Activated CD8-positive, alpha-beta T cell treated with anti-CD3 and anti-CD28 coated beads for 36 hours (primary cell): Measurements from ENCODE around the gene LUC7L. TPM values are rescaled to one million over a fixed set of nuclear protein-coding genes. Genes with fewer than 3 reads are reported as not detected.
"Not testable (repeated sequence)": the region's sequence is repeated elsewhere in the genome, so short reads cannot be mapped to it uniquely, and the experiment has no call there.

Experiments used
- ATAC-seq: fragments of 200-7000 bp; cut with Tn5 transposase; one replicate; pipeline ENCODE4 v1.10.0; 2021; ENCODE audit warnings: mild to moderate bottlenecking, moderate library complexity
- CTCF ChIA-PET: fragments of 350-600 bp; sonication (Branson Sonifier 250); formaldehyde crosslinking; loops from one replicate; lab custom pipeline; 2021; ENCODE audit warnings: antibody characterized with exemption; lab: Charles Lee
- POLR2A ChIA-PET: fragments of 350-600 bp; sonication (Branson Sonifier 250); formaldehyde crosslinking; loops from one replicate; lab custom pipeline; 2021; ENCODE audit warnings: antibody characterized with exemption; lab: Charles Lee
- DNase-seq: peaks from one replicate; pipeline ENCODE4 v3.0.0-alpha.2; 2020
- H3K27ac Mint-ChIP-seq: one replicate; pipeline ENCODE4 v1.8.0; 2021; ENCODE audit warnings: mild to moderate bottlenecking, mixed read lengths
- H3K27me3 Mint-ChIP-seq: one replicate; pipeline ENCODE4 v1.8.0; 2021; ENCODE audit warnings: mixed read lengths
- H3K36me3 Mint-ChIP-seq: one replicate; pipeline ENCODE4 v1.8.0; 2021; ENCODE audit warnings: low read depth, mixed read lengths
- H3K4me1 Mint-ChIP-seq: one replicate; pipeline ENCODE4 v1.8.0; 2021; ENCODE audit warnings: low read depth, mixed read lengths
- H3K4me3 Mint-ChIP-seq: one replicate; pipeline ENCODE4 v1.8.0; 2021; ENCODE audit warnings: mild to moderate bottlenecking, moderate library complexity, mixed read lengths
- H3K9me3 Mint-ChIP-seq: one replicate; pipeline ENCODE4 v1.8.0; 2021; ENCODE audit warnings: mixed read lengths
- intact Hi-C: fragments of 100-400 bp; cut with micrococcal nuclease; formaldehyde crosslinking; loops from one replicate; pipeline ENCODE4 v1.10.0; 2022
- total RNA-seq, 2 experiments: library from RNA; stranded (reverse); gene quantifications; one replicate each; pipeline ENCODE4 v1.2.3, GENCODE V29; 2021
- TF ChIP-seq, protein P1 (sequence below): fragments of 200-600 bp; IDR thresholded peaks from one replicate; pipeline ENCODE4 v1.8.0; 2022; ENCODE audit warnings: antibody characterized with exemption, mild to moderate bottlenecking

Gene LUC7L
- total RNA-seq, 2 experiments from 2014 or later = 68.0 to 72.8 TPM

DNA sequence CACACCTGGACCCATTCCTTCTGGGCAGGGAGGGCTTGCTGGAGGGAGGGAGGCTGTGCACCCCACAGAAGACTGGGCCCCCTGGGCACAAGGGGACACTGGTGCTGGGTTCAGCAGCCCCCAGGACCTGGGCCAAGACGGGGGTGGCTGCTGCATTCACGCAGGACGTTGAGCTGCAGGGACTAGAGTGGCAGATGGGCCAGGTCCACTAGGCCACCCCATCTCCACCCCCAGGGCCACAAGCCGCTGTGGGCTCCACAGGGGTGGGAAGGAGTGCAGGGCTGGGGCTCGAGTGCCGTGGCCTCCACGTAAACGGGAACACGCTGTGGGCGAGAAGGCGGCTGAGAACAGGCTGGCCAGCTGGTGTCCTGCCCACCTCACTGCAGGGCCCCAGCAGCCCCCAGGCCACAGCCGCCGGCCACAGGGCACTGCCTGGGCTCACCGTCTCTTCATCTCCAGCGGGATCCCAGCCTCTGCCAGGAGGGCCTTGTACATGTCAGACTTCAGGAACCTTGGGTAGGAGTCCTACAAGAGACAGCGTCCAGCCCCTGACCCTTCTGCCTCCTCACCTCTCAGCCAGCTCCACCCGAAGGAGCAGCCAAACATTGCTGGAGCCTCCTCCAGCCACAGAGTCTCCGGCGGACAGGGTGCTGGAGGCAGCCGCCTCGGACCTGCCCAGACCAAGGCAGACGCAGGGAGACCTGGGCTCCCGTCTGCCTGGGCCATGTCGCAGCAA, 40.0 kb upstream of the LUC7L start:
- ATAC-seq (no peak), DNase-seq (no peak)
- intact Hi-C loops = no loop called here
- no peak overlapping the region for H3K27ac Mint-ChIP-seq
- CTCF ChIA-PET = no interaction called here
- H3K4me1 Mint-ChIP-seq = no peaks in the 10 kb centered on the region
- TF ChIP-seq, protein P1, sequence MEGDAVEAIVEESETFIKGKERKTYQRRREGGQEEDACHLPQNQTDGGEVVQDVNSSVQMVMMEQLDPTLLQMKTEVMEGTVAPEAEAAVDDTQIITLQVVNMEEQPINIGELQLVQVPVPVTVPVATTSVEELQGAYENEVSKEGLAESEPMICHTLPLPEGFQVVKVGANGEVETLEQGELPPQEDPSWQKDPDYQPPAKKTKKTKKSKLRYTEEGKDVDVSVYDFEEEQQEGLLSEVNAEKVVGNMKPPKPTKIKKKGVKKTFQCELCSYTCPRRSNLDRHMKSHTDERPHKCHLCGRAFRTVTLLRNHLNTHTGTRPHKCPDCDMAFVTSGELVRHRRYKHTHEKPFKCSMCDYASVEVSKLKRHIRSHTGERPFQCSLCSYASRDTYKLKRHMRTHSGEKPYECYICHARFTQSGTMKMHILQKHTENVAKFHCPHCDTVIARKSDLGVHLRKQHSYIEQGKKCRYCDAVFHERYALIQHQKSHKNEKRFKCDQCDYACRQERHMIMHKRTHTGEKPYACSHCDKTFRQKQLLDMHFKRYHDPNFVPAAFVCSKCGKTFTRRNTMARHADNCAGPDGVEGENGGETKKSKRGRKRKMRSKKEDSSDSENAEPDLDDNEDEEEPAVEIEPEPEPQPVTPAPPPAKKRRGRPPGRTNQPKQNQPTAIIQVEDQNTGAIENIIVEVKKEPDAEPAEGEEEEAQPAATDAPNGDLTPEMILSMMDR = no peak
- H3K27me3 Mint-ChIP-seq = peaks cover 2% of the 10 kb centered on the region
- H3K36me3 Mint-ChIP-seq = no peaks in the 10 kb centered on the region
- H3K4me3 Mint-ChIP-seq = no peak overlapping the region
- H3K9me3 Mint-ChIP-seq = no peaks in the 10 kb centered on the region
- POLR2A ChIA-PET = interaction anchor here (1.1 kb wide), 1 partner anchor 40 kb away, joined by 3 read pairs; no protein-coding TSS in a partner anchor

DNA sequence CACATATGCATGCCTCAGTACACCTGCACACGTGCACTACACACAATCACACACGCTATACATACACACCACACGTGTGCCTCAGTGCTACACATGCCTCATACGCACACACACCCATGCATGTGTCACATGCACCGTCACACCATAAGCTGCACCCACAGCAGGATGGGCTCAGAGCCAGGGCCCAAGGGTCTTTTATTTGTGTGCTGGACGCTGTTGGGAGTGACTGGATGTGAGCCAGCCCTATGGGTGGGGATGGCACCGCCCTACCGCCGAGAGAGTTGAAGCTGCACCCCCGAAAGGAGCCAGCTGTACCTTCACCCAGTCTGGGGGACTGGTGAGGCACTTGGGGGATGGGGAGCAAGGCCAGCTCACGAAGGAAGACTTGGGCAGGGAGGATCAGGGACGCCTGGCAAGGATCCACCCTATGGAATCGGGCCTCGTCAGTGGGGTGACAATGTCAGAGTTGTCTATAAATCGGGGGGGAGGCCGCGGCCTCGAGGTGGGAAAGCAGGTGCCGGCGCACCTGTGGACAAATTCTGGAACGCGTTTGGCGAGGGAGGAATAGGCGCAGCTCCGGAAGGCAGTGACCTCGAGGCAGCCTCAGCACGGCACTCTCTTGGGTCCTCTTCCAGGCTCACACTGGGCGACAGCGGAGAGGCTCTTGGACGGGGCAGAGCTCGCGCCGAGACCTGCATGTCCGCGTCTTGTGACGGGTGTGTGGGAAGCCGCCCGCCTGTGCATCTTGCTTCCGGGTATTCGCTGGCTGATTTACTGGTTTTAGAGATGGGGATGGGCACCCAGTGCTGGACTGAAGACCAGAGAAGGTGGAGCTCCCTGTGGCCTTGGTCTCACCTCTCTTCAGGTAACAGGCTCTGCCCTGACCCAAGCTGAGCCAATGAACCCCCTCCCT, 39.1 kb upstream of the LUC7L start:
- DNase-seq = no peak
- Mint-ChIP-seq H3K9me3 (no peaks in the 10 kb centered on the region), H3K4me1 (no peaks in the 10 kb centered on the region), H3K36me3 (no peaks in the 10 kb centered on the region), H3K27me3 (no peaks in the 10 kb centered on the region), H3K27ac (no peak overlapping the region), H3K4me3 (no peak overlapping the region)
- ChIA-PET POLR2A (interaction anchor here (1.1 kb wide), 1 partner anchor 41 kb away, joined by 3 read pairs; no protein-coding TSS in a partner anchor), CTCF (no interaction called here)
- no peak for ATAC-seq
- intact Hi-C loops = no loop called here
- TF ChIP-seq, protein P1 = no peak

DNA sequence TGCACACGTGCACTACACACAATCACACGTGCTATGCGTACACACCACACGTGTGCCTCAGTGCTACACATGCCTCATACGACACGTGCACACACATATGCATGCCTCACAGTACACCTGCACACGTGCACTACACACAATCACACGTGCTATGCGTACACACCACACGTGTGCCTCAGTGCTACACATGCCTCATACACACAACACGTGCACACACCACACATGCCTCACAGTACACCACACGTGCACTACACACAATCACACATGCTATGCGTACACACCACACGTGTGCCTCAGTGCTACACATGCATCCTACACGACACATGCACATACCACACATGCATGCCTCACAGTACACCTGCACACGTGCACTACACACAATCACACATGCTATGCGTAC, 38.3 kb upstream of the LUC7L start:
- ATAC-seq, H3K36me3 Mint-ChIP-seq, DNase-seq, H3K9me3 Mint-ChIP-seq, CTCF ChIA-PET, H3K4me1 Mint-ChIP-seq, H3K27ac Mint-ChIP-seq, POLR2A ChIA-PET, intact Hi-C loops, H3K4me3 Mint-ChIP-seq, H3K27me3 Mint-ChIP-seq: not testable (repeated sequence)

DNA sequence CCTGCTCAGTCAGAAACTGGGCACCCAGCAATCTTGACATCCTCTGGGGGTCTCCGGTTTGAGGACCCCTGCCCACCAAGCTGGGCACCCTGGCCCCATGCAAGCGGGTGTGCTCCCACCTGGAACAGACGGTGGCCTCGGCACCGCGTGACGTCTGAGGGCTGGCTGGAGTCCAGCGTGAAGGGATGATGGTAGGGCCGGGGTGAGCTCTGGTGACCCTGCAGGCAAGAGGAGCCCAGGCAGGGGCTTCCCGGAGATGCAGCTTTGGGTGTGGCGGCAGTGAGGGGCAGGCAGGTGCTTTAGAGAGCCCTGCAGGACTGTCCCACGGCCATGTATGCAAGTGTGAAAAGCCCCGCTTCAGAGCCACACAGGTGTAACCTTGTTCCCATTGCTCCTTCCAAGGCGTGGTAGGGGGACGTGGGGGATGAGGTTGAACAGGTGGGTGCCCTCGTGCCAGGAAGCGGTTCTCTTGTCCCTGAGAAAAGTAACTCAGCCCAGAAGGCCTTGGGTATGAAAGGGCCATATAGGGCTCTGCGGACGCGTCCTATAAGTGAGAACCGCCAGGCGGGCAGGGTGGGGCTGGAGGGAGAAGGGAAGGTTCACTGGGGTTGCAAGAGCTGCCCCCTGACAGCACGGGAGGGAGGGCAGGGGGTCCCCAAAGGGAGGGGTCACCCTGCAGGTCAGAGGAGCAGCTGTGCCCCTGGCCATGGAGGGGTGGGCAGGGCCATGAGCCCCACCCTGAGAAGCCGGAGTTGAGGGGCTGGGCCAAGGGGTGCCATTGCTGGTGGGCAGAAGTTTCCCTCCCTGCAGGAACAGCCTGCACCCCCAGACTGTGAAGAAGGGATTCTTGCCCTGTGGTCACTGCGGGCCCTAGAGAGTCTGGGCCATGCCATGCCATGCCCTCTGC, 37.3 kb upstream of the LUC7L start:
- ChIA-PET POLR2A (interaction anchor here (0.6 kb wide), 1 partner anchor 272 kb away, joined by 3 read pairs; no protein-coding TSS in a partner anchor), CTCF (no interaction called here)
- no peaks in the 10 kb centered on the region for H3K36me3 Mint-ChIP-seq
- TF ChIP-seq, protein P1 = no peak
- no peak for ATAC-seq
- intact Hi-C loops = no loop called here
- H3K4me1 Mint-ChIP-seq = no peaks in the 10 kb centered on the region
- no peaks in the 10 kb centered on the region for H3K27me3 Mint-ChIP-seq
- no peak overlapping the region for H3K27ac Mint-ChIP-seq
- no peak overlapping the region for H3K4me3 Mint-ChIP-seq
- DNase-seq = no peak
- H3K9me3 Mint-ChIP-seq = no peaks in the 10 kb centered on the region

DNA sequence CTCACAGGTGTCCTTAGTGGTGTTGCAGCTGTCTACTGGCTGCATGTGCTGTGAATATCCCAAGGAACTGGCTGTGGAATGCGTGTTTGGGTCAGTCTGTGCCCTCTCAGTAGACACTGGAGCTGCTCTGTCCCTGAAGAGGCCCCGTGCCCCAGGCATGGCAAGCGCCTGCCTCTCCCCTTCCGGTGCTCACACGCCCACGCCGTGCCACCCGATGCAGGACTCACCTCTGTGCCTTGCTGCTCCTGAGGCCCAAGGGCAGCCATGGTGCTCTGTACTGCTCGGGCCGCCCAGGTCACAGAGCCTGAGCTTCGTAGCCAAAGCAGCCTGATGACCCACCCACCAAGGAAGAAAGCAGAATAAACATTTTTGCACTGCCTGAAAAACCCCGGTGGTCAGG, 36.5 kb upstream of the LUC7L start:
- H3K4me3 Mint-ChIP-seq = no peak overlapping the region
- ChIA-PET CTCF (no interaction called here), POLR2A (no interaction called here)
- ATAC-seq = no peak
- no peaks in the 10 kb centered on the region for H3K27me3 Mint-ChIP-seq
- no peak for DNase-seq
- TF ChIP-seq, protein P1 = no peak
- no peaks in the 10 kb centered on the region for H3K36me3 Mint-ChIP-seq
- H3K4me1 Mint-ChIP-seq = no peaks in the 10 kb centered on the region
- no peak overlapping the region for H3K27ac Mint-ChIP-seq
- intact Hi-C loops = no loop called here
- H3K9me3 Mint-ChIP-seq = no peaks in the 10 kb centered on the region
